ENCODE results near the gene GPR61.

Gene GPR61

DNA sequence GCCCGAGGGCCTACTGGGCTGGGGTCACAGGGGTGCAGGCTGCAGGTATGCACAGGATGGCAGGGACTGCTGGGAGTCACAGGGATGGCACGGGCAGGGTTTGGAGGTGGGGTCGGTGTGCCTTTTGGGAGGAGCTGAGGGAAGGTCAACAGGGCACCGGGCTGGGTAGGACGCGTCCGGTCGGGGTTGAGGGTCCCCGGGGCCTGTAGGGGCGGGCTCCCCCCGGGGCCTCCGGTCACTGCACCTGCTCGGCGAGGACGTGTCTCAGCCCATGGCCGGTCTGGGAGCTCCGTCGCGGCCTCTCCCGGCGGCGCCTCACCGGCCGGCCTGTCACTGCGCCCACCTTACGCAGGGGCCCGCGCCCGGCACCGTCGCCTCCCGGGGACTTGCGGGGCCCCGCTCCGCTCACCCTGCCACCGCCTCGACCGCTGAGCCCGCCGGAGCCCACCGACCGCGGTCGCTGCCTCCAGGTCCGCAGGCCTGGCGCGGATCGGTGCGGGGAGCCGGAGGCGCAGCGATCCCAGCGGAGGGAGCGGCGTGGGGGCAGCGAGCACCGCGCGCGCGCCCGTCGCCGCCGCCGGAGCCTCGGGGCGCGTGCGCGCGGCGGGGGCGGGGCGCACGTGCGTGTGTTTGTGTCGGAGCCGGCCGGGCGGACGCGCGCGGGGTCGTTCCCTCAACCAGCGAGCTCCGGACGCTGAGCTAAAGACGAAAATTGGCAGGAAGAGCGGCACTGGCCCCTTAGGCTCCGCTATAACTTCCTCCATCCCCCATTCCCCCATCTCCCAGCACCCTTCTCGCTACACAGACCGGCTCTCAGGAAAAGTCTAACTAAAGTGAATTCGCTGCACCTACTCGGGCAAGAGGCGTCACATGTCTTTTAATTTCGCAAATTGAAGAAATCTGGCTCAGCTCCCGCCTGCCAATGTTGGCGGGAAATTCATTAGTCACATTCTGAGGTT, 30.2 kb upstream of the GPR61 start, which contains the start of gene AMIGO1:
Gene AMIGO1 (minus strand): TSS at position 552 of the 959 bp plus-strand sequence. CDS start 815 bp downstream, outside the sequence.
- DNase-seq = peak; percentile 30 to 44

DNA sequence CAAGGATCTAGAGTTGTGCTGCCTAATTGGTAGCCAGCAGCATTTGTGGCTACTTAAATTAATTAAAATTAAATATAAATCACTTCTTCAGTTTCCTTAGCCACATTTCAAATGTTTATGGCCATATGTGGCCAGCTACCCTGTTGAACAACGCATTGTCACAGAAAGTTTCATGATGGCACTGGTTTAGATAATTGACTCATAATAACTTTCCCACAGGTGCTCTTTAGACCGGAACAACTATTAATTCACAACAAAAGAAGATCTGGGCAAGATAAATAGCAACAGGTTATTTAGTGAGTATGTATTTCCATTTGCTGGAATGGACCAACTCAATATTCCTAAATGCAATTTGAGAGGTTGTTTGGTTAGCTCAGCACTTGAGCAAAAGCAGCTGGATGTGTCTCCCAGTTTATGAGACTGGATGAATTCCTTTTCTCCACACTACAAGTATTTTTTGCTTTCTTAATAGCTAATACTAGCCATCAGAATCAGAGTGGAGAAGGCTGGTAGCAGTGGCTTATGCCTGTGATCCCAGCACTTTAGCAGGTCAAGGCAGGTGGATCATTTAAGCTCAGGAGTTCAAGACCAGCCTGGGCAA, 26.5 kb upstream of the GPR61 start:
- no peak for DNase-seq

DNA sequence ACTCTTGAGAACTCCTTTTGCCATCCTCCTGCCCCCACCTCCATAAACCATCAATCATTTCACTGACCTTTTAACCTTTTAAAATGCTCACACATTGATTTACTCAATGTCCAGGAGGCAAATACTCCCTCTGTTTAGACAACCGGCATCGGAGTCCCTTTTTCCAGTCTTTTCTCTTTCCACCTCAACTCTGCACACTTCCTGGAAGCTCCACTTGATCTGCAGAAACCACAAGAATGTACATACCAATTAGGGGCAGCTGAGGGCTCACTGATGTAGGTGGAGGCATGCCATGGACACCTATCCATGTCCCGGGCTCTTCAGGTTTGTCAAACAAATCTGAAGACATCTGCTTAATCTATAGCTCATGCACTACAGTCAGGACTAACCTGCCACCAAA, 24.8 kb upstream of the GPR61 start:
- no peak for DNase-seq

DNA sequence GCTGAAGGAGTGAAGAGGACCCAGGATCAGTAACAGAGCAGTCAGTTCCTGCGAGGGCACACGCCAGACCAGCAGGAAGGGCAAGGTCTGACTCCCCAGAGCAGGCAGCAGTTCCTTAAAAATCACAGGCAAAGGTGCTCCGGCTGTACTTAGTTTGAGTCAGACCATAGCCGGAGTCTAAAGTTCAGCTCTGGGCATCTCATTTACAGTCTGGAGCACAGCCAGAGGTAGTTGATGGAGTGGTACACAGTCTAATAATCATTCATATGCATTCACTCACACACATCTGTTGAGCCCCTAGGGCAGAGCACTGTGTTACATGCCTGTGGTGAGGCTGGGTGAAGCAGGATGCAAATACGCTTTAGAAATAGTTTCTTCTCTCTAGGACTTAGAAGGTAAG, 22.8 kb upstream of the GPR61 start:
- no peak for DNase-seq

DNA sequence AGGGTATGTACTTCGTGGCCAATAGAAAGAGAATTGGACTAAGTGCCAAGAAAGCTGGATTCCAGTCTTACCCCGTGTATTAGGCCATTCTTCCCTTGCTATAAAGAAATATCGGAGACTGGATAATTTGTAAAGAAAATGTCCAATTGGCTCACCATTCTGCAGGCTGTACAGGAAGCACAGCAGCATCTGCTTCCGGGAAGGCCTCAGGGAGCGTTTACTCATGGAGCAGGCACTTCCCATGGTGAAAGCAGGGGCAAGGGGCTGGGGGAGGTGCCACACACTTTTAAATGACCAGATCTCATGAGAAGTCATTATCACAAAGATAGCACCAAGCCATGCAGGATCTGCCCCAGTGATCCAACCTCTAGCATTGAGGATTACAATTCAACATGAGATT, 22.3 kb upstream of the GPR61 start:
- DNase-seq = no peak

DNA sequence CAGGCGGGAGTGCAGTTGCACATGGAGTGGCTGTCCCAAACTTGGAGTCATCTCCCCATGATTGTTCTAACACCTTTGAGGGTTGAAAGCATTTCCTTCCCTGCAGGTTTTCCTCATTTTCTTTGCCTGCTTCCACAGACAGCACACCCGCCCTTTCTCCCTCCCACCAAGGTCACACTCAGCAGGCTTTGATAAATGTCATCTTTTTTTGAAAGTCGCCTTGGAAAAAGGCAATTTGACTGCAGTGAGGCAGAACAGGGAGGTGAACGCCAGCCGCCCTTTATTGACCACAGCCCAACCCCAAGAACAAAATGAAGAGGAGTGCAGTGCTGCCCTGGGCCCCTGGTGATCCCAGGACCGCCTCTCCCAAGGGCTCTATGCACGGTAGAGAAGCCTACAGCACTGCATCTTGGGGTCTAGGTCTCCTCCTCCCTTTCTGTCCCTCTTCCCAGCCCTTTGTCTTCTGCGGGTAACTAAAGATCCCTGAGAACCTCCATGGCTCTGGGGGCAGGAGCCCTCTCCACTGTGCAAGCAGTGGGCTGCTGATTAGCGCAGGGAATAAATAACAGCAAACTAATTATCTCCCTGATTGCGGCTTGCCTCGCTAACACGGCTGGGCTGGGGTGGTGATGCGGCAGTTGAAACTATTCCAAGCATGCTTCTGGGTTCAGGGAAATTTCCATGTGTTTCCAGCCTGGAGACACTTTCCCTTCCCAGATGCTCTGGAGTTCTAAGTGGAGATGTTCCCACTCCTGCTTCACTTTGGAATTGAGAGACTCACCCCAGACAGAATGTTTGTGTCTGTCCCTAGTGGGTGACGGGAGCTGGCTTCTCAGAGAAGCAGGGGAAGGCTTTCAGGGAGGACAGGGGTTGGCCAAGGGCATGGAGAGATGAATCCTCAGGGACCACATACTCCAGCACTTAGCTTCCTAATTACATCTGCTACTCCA, 18.4 kb upstream of the GPR61 start:
- no peak for DNase-seq

DNA sequence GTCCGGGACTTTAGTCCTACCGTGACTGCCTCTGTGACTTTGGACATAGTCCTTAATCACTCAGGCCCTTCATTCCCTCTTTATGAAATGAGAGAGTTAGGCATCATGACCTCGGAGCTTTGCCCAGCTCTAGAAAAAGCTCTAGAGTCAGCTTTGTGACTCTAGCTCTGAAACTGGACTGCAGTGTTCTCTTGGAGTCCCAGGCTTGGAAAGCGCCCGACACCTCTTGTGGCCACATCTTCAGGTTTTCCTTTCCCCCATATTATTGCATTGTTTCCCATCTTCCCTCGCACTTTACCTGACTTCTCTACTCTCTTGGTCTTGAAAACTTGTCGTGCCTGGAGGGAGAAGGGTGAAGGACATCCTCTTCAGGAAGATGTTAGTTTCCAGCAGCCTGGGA, 17.6 kb upstream of the GPR61 start:
- no peak for DNase-seq

DNA sequence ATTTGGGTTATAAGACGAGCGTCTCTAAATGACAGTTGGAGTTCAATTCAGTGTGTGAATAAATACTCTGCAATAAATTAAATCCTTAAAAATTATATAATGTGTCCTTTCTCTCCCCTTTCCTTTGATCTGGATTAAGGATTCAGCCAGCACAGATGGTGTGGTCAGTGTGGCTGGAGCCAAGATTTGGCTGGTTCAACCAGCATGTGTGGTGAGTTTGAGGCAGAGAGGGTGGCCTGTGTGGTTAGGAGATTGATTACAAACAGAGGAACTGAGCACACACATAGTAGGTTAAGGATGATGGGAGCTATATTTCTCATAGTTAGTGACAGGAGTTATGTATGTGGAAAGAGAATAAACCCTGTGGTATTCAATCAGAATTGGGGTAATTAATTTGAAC, 16.0 kb upstream of the GPR61 start:
- no peak for DNase-seq

DNA sequence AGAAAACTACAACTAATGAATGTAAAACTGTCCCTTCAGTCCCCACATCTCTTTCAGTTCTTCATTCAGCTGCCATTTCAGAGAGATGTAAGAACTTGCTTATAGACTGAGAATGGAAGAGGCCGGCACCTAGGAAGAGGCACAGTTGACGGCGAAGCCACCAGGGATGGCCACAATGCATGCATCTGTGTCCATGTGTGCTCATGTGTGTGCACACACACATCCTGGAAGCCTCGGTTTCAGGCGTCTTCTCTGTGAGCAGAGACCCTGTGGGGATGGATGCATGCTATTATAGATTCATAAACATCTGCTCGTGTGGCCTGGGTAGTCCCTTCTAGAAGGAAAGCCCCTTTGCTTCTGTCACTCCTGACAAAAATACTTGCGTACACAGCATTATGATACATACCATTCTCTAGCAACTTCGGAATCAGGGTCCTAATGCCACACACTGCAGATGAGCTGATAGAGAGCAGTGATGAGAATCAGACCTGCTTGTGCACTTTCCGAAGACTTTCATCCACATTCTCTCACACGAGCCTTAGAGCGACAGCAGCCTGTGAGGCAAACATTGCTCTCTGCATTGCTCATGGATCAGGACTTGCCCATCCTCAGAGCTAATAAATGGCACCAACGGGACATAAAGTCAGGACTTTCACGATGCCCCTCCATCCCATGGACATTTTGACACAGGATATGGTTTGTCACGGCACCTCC, 12.4 kb upstream of the GPR61 start:
- DNase-seq = no peak

DNA sequence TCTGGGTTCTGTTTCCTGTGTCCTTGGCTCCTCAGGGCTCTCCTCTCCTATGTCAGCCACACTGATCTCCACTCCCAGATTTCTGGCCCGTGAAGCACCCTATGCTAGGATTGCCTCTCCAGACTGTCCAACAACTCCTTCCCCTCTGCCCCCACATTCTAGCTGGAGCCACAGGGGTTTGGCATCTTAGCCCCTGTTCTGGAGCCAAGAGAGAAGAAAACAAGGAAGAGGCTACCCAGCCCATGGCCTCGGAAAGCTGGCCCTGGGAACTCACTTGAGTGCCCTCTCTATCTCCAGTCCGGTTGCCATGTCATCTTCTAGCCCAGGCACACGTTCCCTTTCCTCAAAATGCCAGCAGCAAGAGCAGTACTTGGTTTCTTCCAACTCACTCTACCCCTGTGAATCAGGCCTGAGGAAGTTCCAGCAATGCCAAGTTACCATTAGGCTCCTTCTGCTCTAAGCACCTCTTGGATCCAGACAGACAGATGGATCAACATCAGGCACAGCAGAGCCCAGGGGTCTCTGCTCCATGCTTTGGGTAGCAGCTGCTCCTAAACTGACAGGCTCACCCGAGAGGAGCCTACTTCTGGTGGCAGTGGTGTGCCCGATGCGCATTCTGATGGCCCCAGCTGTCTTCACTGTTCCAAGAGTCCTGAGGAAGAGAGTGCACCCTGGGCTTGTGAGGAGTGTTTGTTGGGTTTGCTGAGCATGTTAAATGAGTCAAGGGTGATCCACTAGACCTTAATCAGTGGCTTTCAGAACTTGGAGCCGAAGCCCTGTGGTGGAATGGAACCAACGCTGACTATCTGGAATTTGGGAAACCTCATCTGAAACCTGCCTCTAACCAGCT, 11.6 kb upstream of the GPR61 start:
- no peak for DNase-seq

DNA sequence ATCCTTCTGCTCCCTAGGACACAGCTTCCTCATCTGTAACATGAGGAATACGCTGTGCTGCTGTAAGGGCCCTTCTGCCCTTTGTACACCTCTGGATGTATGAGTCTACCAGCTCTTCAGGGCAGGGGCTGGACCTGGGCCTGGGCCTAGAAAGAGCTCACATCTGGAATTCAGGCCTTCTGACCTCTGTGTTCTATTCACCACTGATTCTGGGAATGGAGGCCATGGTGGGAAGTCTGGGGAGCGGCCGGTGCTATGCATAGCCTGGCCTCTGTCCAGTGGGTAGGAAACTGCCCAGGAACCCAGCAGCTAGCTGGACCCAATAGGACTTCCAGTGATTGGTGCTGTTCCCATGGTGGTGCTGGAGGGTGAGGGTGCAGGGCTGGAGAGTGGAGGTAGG, 11.0 kb upstream of the GPR61 start:
- no peak for DNase-seq

DNA sequence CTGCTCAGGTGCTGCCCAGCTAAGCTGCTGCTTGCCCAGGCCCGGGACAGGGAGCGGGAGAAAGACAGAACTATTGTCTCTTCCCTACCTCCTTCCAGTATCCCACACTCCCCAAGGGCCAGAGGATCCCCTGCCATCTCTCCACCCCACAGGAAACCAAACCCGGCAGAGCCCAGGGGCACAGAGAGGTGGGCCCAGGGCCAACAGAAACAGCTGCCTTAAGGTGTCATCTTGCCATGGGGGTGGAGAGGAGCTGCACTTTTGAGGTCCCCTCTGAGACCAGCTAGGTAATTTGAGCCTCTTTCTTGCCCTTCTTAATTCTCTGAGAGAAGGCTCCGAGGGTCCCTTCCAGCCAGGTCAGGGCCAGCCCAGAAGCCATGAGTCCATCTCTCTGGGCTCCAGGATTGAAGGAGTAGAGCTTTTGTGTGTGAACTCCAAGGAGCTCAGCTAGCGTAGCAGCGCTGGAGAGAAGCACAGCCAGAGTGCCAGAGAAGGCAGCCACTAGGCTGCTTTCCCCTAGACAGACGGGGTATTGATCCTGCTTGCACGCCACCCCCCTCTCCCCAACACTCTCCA, 9.7 kb upstream of the GPR61 start:
- peak in 1 of 2 experiments; percentile 9 for DNase-seq

DNA sequence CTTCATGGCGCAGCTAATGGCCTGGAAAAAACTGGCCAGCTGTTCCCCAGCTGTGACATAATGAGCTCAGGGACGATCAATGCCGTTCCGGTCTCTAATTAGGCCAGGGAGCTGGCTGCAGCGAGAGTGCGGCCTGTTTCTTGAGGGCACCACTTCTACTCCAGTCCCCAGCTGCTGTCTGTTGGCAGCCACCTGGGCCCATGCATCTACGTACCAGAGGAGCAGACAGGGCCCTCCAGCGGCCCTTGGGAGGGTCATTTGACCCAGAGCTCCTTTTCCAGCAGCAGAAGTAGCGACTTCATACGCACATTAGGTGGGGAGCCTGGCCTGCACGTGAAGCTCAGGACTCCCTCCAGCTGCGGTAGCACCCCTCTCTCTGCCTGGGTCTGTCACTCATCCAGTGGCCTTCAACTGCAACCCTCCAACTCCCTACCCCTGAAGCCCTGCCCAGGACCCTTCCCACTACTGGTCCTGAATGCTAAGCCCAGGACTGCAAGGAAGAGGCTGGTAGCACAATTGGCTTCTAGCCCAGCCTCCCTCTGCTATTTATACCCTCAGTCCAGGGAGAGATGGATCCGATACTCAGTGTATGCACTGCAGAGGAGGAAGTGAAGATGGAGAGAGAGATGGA, 9.1 kb upstream of the GPR61 start:
- peak in 1 of 2 experiments; percentile 39 for DNase-seq

DNA sequence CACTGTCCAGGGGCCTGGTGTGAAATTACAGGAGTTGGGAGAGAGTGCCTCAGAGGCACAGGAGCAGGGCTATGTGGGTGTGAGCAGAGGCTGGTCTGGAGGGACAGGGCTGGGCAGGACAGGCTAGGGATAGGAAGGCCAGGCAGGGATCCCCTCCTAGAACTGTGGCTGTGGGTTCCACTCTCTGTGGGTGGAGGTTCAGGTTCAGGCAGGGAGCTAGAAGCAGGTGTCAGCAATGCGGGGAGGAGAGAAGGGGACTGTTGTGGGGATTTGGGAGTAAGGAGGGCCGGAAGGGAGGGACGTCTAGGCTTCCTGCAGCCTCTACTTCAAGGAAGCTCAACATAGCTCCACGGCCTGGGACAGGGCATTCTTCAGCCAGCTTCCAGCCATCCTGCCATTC, 8.3 kb upstream of the GPR61 start:
- DNase-seq = no peak

DNA sequence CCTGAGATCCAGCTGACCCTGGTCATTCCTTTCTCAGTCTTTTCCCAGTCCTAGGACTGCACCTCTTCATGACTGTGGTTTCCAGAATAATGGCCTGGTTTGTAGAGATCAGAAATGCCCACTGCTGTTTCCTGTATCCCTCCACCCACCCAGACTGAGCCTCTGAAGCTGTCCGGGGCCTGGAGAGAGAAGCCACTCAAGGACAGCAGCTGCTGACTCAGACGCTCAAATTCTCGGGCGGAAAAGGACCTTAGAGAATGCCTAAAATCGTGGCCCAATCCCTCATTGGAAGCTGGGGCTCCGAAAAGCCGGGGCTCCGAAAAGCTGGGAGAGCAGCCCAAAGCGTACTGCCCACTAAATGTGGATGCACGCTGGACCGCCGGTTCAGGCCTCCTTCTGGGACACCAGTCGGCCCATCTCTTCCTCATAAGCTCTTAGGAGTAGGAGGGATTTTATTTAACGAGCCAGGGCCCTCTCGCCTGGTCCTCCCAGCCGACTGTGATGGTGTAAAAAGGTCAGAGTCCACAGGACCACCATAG, 7.8 kb upstream of the GPR61 start:
- no peak for DNase-seq

DNA sequence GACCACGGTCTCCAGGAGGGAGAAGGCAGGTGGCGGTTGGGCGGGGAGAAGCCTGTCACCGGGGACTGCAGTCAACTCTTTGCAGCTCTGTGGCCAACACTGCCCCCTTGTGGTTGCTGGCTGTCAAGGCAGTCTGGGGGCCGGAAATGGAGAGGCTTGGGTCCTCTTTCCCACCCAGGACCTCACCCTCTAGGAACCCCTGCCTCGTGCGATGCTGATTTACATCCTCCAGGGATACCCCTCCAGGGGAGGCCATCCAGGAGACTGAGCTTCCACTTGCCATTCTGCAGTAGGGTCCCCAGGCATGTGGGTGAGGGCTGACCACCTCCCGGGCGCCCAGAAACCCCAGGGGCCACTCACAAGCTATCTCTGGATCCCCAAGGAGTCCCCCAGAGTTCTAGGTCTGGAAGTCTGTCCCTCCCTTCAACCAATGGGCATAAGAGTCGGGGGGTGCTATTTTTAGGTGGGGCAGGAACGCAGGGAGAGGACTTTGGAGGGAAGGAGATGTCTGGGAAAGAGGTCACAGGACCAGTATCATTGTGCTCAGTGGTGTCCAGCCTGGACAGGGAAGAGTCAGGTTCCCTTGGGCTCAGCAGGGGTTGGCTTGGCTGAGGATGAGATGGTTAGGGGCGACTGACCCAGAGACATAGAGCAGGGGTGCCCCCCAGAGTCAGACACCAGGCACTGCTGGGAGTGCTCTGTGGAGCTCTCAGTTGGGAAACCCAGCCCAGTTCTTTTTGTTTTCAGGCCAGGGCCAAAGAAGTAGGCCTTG, 7.1 kb upstream of the GPR61 start:
- DNase-seq = peak; percentile 69 to 75

DNA sequence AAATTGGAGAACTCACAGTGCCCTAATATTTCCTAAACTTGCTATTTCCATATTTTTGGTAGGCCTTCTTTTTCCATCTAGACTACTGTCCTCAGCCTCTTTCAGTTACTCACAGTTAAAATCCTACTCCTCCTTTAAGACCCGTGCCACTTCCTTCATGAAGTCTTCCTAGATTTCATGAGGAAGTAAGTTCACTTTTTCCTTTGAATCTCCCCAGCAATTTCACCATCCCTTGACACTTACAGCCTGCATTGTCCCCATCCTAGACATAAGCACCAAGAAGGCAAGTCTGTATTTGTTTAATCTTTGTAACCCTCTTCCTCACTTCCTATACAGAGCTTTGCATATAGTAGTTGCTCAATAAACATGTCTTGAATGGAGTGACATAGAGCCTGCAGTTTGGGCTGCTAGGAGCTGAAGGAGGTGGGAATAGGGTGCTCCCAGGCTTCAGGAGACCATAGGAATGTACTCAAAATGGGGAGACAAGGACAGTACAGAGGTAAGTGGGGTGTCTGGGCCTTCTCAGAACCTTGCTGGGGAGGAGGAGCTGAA, 5.3 kb upstream of the GPR61 start:
- DNase-seq = no peak

DNA sequence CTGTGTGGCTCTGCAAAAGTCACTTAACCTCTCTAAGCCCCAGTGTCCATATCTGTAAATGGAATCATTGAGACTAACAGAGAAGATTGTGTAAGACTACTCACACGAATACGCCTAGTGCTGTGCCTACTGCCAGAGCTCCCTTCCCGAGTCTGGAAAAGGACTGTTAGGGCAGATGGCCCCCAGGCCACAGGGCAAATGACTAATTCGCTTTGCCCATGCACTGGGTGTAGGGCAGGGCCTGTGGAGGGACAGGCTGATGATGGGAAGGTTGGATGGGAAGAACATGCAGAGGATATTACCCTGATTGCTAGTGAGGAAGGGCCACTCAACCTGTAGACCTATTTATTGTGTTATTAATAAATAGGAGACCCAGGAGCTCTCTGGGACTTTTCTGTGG, 4.2 kb upstream of the GPR61 start:
- DNase-seq = no peak

DNA sequence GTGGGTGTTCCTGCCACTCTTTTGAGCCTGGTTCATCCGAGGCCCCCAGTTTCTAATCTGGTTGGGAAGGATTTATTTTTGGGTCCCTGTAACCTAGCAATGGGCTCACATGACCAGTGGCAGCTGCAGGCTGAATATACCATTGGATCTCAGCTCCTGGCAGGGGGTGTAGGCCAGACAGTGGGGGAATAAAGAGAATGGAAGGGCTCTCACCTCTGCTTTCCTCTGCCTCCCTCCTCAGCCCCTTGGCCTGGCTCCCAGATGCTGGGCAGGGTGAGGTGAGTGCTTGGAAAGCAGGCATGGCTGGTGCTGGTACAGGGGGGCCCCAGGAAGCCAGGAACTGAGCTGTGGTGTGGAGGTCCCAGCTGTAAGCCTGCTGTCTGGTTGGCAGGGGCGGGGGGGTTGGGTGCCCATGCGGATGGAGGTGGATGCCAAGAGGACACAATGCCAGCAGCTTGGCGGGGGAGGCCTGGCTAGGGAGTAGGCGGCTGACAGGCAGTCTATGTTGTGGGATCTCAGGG, 3.6 kb upstream of the GPR61 start:
- DNase-seq = peak; percentile 58 to 83
